ENCODE results near the gene CTH. TPM values are rescaled to one million over a fixed set of nuclear protein-coding genes. Genes with fewer than 3 reads are reported as not detected.
"Not testable (repeated sequence)": the region's sequence is repeated elsewhere in the genome, so short reads cannot be mapped to it uniquely, and the experiment has no call there.

The CTH gene
- total and polyA plus RNA-seq, 12 donors = 1.5 to 3.4 (median 1.9) TPM

GRCh38 chr1:70442490-70442889, 31.4 kb downstream of the CTH start:
- WGBS, 2 donors = 69 to 71% methylated on average over 2 of the region's 2 CpGs

GRCh38 chr1:70443739-70444138, 32.7 kb downstream of the CTH start:
- 84 to 89% methylated on average over 1 of the region's 1 CpG for WGBS, 2 donors
- H3K36me3 ChIP-seq = peaks cover 0 to 12% (median 0%) of the 10 kb centered on the region in 9 donors
- intact Hi-C loops (cut with DNase I) = no loop called here
- H3K9me3 ChIP-seq = no peaks in the 10 kb centered on the region
- TF ChIP-seq, protein P1, sequence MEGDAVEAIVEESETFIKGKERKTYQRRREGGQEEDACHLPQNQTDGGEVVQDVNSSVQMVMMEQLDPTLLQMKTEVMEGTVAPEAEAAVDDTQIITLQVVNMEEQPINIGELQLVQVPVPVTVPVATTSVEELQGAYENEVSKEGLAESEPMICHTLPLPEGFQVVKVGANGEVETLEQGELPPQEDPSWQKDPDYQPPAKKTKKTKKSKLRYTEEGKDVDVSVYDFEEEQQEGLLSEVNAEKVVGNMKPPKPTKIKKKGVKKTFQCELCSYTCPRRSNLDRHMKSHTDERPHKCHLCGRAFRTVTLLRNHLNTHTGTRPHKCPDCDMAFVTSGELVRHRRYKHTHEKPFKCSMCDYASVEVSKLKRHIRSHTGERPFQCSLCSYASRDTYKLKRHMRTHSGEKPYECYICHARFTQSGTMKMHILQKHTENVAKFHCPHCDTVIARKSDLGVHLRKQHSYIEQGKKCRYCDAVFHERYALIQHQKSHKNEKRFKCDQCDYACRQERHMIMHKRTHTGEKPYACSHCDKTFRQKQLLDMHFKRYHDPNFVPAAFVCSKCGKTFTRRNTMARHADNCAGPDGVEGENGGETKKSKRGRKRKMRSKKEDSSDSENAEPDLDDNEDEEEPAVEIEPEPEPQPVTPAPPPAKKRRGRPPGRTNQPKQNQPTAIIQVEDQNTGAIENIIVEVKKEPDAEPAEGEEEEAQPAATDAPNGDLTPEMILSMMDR (IDR thresholded peaks at IDR 0.05) = no peak
- no peaks in the 10 kb centered on the region for H3K27me3 ChIP-seq
- ATAC-seq = no peak
- no peak overlapping the region for H3K27ac ChIP-seq
- peaks cover 0 to 28% (median 15%) of the 10 kb centered on the region in 9 donors for H3K4me1 ChIP-seq
- DNase-seq = no peak
- H3K4me3 ChIP-seq = no peak overlapping the region

More at GRCh38 chr1:70442490-70442889, 31.4 kb downstream of the CTH start:
- Histone ChIP-seq H3K4me1 (peaks cover 0 to 28% (median 15%) of the 10 kb centered on the region in 9 donors), H3K27me3 (no peaks in the 10 kb centered on the region), H3K9me3 (no peaks in the 10 kb centered on the region), H3K27ac (peak overlapping the region in 3 of 10 donors; percentile 54 to 66 (median 65)), H3K4me3 (no peak overlapping the region), H3K36me3 (peaks cover 0 to 12% (median 0%) of the 10 kb centered on the region in 9 donors)
- DNase-seq (no peak), ATAC-seq (no peak)
- TF ChIP-seq, protein P1 (IDR thresholded peaks at IDR 0.05) = no peak
- intact Hi-C loops (cut with DNase I) = no loop called here

DNA sequence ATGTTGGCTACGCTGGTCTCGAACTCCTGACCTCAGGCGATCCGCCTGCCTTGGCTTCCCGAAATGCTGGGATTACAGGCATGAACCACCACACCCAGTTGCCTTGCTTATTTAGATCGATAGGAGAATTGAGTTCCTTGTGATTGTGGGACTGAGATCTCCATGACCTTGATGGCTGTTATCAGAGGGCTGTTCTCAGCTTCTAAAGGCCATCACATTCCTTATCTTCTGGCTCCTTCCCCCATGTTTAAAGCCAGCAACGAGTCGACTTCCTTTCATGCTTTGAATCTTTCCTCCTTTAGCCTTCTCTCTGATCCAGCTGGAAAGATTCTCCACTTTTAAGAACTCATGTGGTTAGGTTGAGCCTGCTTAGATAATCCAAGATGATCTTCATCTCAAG, 38.0 kb downstream of the CTH start:
- intact Hi-C loops (cut with DNase I) = no loop called here
- ATAC-seq = no peak
- Histone ChIP-seq H3K4me1 (no peaks in the 10 kb centered on the region), H3K4me3 (no peak overlapping the region), H3K36me3 (no peaks in the 10 kb centered on the region), H3K27me3 (no peaks in the 10 kb centered on the region), H3K9me3 (no peaks in the 10 kb centered on the region), H3K27ac (no peak overlapping the region)
- TF ChIP-seq, protein P1 (IDR thresholded peaks at IDR 0.05) = no peak
- 68 to 74% methylated on average over 8 of the region's 8 CpGs for WGBS, 2 donors
- DNase-seq = no peak

GRCh38 chr1:70452164-70452939, 41.3 kb downstream of the CTH start:
- WGBS, 2 donors = 76 to 78% methylated on average over 3 of the region's 3 CpGs
- intact Hi-C loops (cut with DNase I) = not testable (repeated sequence)

DNA sequence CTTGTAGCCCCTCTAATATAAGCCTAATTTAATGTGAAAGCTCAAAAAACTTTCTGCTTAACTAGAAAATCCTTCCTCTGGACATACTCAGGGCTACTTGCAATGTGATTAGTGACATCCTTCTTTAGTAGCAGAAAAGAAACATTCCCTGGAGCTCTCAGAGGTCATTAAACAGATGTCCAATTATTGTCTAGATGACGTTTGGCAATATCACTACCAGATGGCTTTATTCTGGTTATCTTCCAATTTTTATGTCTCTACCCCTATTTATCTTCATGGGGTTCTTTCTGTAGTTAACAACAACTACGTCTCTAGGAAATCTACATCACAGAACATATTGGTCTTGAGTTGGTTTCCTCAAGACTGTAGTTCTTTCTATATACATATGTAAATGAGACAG, 44.2 kb downstream of the CTH start:
- intact Hi-C loops (cut with DNase I) = no loop called here
- ATAC-seq (no peak), DNase-seq (no peak)
- 48 to 52% methylated on average over 2 of the region's 2 CpGs for WGBS, 2 donors
- no peaks in the 10 kb centered on the region for H3K36me3 ChIP-seq
- H3K27ac ChIP-seq = no peak overlapping the region
- H3K27me3 ChIP-seq = no peaks in the 10 kb centered on the region
- no peaks in the 10 kb centered on the region for H3K4me1 ChIP-seq
- TF ChIP-seq, protein P1 (IDR thresholded peaks at IDR 0.05) = no peak
- no peaks in the 10 kb centered on the region for H3K9me3 ChIP-seq
- no peak overlapping the region for H3K4me3 ChIP-seq

More at GRCh38 chr1:70452164-70452939, 41.3 kb downstream of the CTH start:
- not testable (repeated sequence) for H3K27ac ChIP-seq, H3K4me3 ChIP-seq, H3K27me3 ChIP-seq, DNase-seq, H3K4me1 ChIP-seq, ATAC-seq, H3K9me3 ChIP-seq, H3K36me3 ChIP-seq

Data from heart right ventricle (tissue), 16 donors.